Measurements from ENCODE around the gene AFF3. TPM values are rescaled to one million over a fixed set of nuclear protein-coding genes. Genes with fewer than 3 reads are reported as not detected.

AFF3 gene
- total RNA-seq, 1 experiment from 2014 or later: 0.22 TPM

DNA sequence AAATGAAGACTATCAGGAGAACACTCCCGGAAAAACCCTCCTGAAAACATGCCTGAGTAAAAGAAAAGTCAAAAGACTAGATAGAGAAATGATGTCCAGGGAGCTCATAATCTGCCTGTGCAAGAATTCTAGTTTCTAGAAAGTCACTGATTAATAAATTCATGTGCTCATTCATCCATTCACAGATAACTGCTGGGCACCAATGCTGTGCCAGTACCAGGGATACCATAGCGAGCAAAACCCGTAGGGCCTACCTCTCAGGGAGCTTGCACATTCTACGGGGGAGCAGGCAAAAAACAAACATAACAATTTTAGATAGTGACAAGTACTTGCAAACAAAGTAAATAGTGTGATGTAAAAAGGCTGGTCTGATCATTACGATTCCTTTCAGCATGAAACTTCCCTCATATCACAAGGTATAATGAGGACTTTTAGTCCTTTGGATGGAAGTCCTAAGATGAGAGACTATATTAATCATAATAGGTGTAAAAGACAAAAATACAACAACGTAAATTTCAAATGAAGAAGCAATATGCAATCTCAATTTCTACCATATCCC is 289.9 kb downstream of the AFF3 start:
- no peaks in the 10 kb centered on the region for H3K79me1 ChIP-seq (ENCODE audit: insufficient read depth, low read depth, low read length, poor library complexity, severe bottlenecking)
- no peak overlapping the region for H2AFZ ChIP-seq (ENCODE audit: low read length)
- no peak overlapping the region for H2BK20ac ChIP-seq (ENCODE audit: low read depth, low read length, poor library complexity, severe bottlenecking)
- no peak overlapping the region for H2BK5ac ChIP-seq (ENCODE audit: insufficient read length, low read length)
- H4K5ac ChIP-seq (ENCODE audit: insufficient read length, low read depth, low read length): no peak overlapping the region
- no peak overlapping the region; a peak in 1 of 7 replicates for H3K27ac Mint-ChIP-seq
- WGBS (ENCODE audit: extremely low coverage, insufficient read length, low lambda C conversion rate): no CpG with 5 or more reads among the region's 6 CpGs
- no peaks in the 10 kb centered on the region for H4K20me1 ChIP-seq (ENCODE audit: control insufficient read depth, insufficient read depth, insufficient read length)
- no peak overlapping the region for H2BK120ac ChIP-seq (ENCODE audit: low read depth, low read length, poor library complexity, severe bottlenecking)
- H3K56ac ChIP-seq (ENCODE audit: insufficient read length, low read depth, low read length): no peak overlapping the region
- H4K8ac ChIP-seq (replicated peaks; ENCODE audit: insufficient read length, low read depth, low read length): no peak overlapping the region
- no peaks in the 10 kb centered on the region for H3K36me3 Mint-ChIP-seq (ENCODE audit: insufficient read depth in 1 of 3, low read depth in 3 of 3)
- H3K9ac ChIP-seq (ENCODE audit: extremely low read depth, insufficient read length, low read length): no peak overlapping the region
- H3K9me3 Mint-ChIP-seq: no peaks in the 10 kb centered on the region; a peak in 1 of 5 replicates
- no peak overlapping the region for H2AK5ac ChIP-seq (ENCODE audit: insufficient read length, low read length)
- H3K27ac ChIP-seq (ENCODE audit: insufficient read length, low read depth, low read length): no peak overlapping the region
- no peaks in the 10 kb centered on the region for H3K9me3 ChIP-seq (ENCODE audit: control insufficient read depth, low read depth, low read length)
- no peaks in the 10 kb centered on the region for H3K4me1 ChIP-seq (ENCODE audit: insufficient read depth, low read length)
- H3K18ac ChIP-seq (ENCODE audit: insufficient read length, low read depth, low read length): no peak overlapping the region
- no peak overlapping the region for H2BK15ac ChIP-seq (ENCODE audit: low read depth, low read length)
- TF ChIP-seq, protein P1, sequence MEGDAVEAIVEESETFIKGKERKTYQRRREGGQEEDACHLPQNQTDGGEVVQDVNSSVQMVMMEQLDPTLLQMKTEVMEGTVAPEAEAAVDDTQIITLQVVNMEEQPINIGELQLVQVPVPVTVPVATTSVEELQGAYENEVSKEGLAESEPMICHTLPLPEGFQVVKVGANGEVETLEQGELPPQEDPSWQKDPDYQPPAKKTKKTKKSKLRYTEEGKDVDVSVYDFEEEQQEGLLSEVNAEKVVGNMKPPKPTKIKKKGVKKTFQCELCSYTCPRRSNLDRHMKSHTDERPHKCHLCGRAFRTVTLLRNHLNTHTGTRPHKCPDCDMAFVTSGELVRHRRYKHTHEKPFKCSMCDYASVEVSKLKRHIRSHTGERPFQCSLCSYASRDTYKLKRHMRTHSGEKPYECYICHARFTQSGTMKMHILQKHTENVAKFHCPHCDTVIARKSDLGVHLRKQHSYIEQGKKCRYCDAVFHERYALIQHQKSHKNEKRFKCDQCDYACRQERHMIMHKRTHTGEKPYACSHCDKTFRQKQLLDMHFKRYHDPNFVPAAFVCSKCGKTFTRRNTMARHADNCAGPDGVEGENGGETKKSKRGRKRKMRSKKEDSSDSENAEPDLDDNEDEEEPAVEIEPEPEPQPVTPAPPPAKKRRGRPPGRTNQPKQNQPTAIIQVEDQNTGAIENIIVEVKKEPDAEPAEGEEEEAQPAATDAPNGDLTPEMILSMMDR (conservative IDR thresholded peaks at IDR 0.05): no peak
- no peaks in the 10 kb centered on the region for H3K23me2 ChIP-seq (ENCODE audit: insufficient read length, low read depth, low read length, poor library complexity, severe bottlenecking)
- H3K79me2 ChIP-seq (ENCODE audit: insufficient read depth, low read length): no peaks in the 10 kb centered on the region
- H3K27me3 Mint-ChIP-seq (ENCODE audit: low read depth): peaks cover 3% of the 10 kb centered on the region
- H3K14ac ChIP-seq (ENCODE audit: insufficient read depth, low read length): no peak overlapping the region
- H3K4me1 Mint-ChIP-seq: no peaks in the 10 kb centered on the region
- no peak overlapping the region for H2BK12ac ChIP-seq (ENCODE audit: insufficient read length, low read depth, low read length)
- H3T11ph ChIP-seq (ENCODE audit: low read length): no peak overlapping the region
- no peak overlapping the region for H3K4me2 ChIP-seq (ENCODE audit: insufficient read depth, insufficient read length, low read length)
- no peak overlapping the region for H4K91ac ChIP-seq (ENCODE audit: insufficient read length, low read depth, low read length)
- no peak for DNase-seq
- H3K23ac ChIP-seq (ENCODE audit: insufficient read length, low read depth, low read length): no peak overlapping the region
- no peak overlapping the region for H3K4ac ChIP-seq (ENCODE audit: low read depth, low read length)
- no peak overlapping the region for H3K4me3 Mint-ChIP-seq
- no peaks in the 10 kb centered on the region for H3K27me3 ChIP-seq (ENCODE audit: insufficient read depth, low read length)
